HepG2 (cell line): ENCODE results near the gene ADAMTS4. TPM values are rescaled to one million over a fixed set of nuclear protein-coding genes. Genes with fewer than 3 reads are reported as not detected.

Experiments used
- AKAP8 ChIP-seq: sonication (generic); formaldehyde crosslinking; IDR thresholded peaks from 2 replicates; pipeline ENCODE4 v1.5.1; 2020; ENCODE audit warnings: mild to moderate bottlenecking, missing genetic modification reagents
- EEA1 ChIP-seq: sonication (generic); formaldehyde crosslinking; IDR thresholded peaks from 2 replicates; pipeline ENCODE4 v1.5.1; 2020; ENCODE audit warnings: mild to moderate bottlenecking, missing genetic modification reagents, borderline replicate concordance
- FOXM1 ChIP-seq: sonication (generic); formaldehyde crosslinking; IDR thresholded peaks from 2 replicates; pipeline ENCODE4 v1.5.0; 2020; ENCODE audit warnings: missing genetic modification reagents
- FOXO1 ChIP-seq: sonication (generic); formaldehyde crosslinking; IDR thresholded peaks from 2 replicates; pipeline ENCODE4 v1.4.0; 2020; ENCODE audit warnings: missing genetic modification reagents
- HMG20B ChIP-seq: conservative IDR thresholded peaks from 2 replicates; pipeline ENCODE4 v1.6.1; 2016; ENCODE audit warnings: missing genetic modification reagents, missing compliant biosample characterization
- HNRNPUL1 ChIP-seq: fragments of 200-400 bp; formaldehyde crosslinking; IDR thresholded peaks from 2 replicates; pipeline ENCODE4 v1.6.1; 2017; ENCODE audit warnings: low read depth, mild to moderate bottlenecking, low read length, moderate library complexity
- HOXA7 ChIP-seq: sonication (generic); formaldehyde crosslinking; IDR thresholded peaks from 2 replicates; pipeline ENCODE4 v1.8.1; 2022; ENCODE audit warnings: mild to moderate bottlenecking, missing genetic modification reagents, moderate library complexity
- KLF11 ChIP-seq: IDR thresholded peaks from 2 replicates; pipeline ENCODE4 v1.6.1; 2016; ENCODE audit warnings: missing compliant biosample characterization
- KMT2A ChIP-seq: sonication (generic); formaldehyde crosslinking; IDR thresholded peaks from 2 replicates; pipeline ENCODE4 v1.4.0; 2020; ENCODE audit warnings: missing genetic modification reagents
- NAIF1 ChIP-seq: sonication (generic); formaldehyde crosslinking; IDR thresholded peaks from 2 replicates; pipeline ENCODE4 v1.5.0; 2020; ENCODE audit warnings: mild to moderate bottlenecking, missing genetic modification reagents, borderline replicate concordance
- REL ChIP-seq: sonication (generic); formaldehyde crosslinking; conservative IDR thresholded peaks from 2 replicates; pipeline ENCODE4 v1.8.0; 2022; ENCODE audit warnings: mild to moderate bottlenecking, missing genetic modification reagents, moderate library complexity
- SMARCC2 ChIP-seq: fragments of 450-650 bp; IDR thresholded peaks from 2 replicates; pipeline ENCODE4 v1.6.1; 2017; ENCODE audit warnings: antibody characterized with exemption, mild to moderate bottlenecking
- SP5 ChIP-seq: IDR thresholded peaks from 2 replicates; pipeline ENCODE4 v1.6.1; 2016; ENCODE audit warnings: low read depth, borderline replicate concordance
- YEATS2 ChIP-seq: sonication (generic); formaldehyde crosslinking; IDR thresholded peaks from 2 replicates; pipeline ENCODE4 v1.4.0; 2020; ENCODE audit warnings: missing genetic modification reagents, borderline replicate concordance
- ZFAT ChIP-seq: sonication (generic); formaldehyde crosslinking; conservative IDR thresholded peaks from 2 replicates; pipeline ENCODE4 v1.8.1; 2023; ENCODE audit warnings: missing genetic modification reagents, inconsistent platforms
- ZFP41 ChIP-seq: sonication (generic); formaldehyde crosslinking; IDR thresholded peaks from 2 replicates; pipeline ENCODE4 v1.4.0; 2020; ENCODE audit warnings: mild to moderate bottlenecking, missing genetic modification reagents, borderline replicate concordance
- ZNF143 ChIP-seq: sonication (generic); formaldehyde crosslinking; IDR thresholded peaks from 2 replicates; pipeline ENCODE4 v1.4.0; 2020; ENCODE audit warnings: missing genetic modification reagents
- ZNF282 ChIP-seq: fragments of 450-650 bp; IDR thresholded peaks from 2 replicates; pipeline ENCODE4 v1.6.1; 2018; ENCODE audit not compliant: partially characterized antibody
- ZNF296 ChIP-seq: sonication (generic); formaldehyde crosslinking; conservative IDR thresholded peaks from 2 replicates; pipeline ENCODE4 v1.5.0; 2020; ENCODE audit warnings: mild to moderate bottlenecking, missing genetic modification reagents
- ZNF552 ChIP-seq: sonication (generic); formaldehyde crosslinking; IDR thresholded peaks from 2 replicates; pipeline ENCODE4 v1.9.0; 2022; ENCODE audit warnings: missing genetic modification reagents, mild to moderate bottlenecking, borderline replicate concordance
- ZNF776 ChIP-seq: sonication (generic); formaldehyde crosslinking; IDR thresholded peaks from 2 replicates; pipeline ENCODE4 v1.4.0; 2020; ENCODE audit warnings: mild to moderate bottlenecking, missing genetic modification reagents
- polyA plus RNA-seq, 8 experiments: library from polyadenylated mRNA; depleted of rRNA in 3 of 8; stranded (reverse) in 7 of 8; unstranded in 1 of 8; fragments of >200 nt; fragmentation: Illumina TruSeq in 4 of 8; extraction: Trizol in 4 of 8; gene quantifications; 2 replicates each; pipeline versions ENCODE4 v1.2.1 to v1.2.3, GENCODE V29; 2011 to 2016; ENCODE audit warnings: low read depth in 4 of 8, missing spikeins in 1 of 8, mixed read lengths in 1 of 8; ENCODE audit not compliant: insufficient read depth in 1 of 8
- total RNA-seq, 5 experiments: library from RNA; depleted of rRNA; stranded (reverse); fragments of >200 nt; fragmentation: Illumina TruSeq; extraction: Trizol; gene quantifications; 2 replicates each; pipeline ENCODE4 v1.2.3, GENCODE V29; 2016; ENCODE audit warnings: low read depth in 1 of 5
- TF ChIP-seq, protein P1 (sequence below): sonication (generic); formaldehyde crosslinking; IDR thresholded peaks from 2 replicates; pipeline ENCODE4 v1.4.0; 2020; ENCODE audit warnings: missing genetic modification reagents, mild to moderate bottlenecking, borderline replicate concordance
- TF ChIP-seq, protein P2 (sequence below): sonication (generic); formaldehyde crosslinking; IDR thresholded peaks from 2 replicates; pipeline ENCODE4 v1.4.0; 2020; ENCODE audit warnings: missing genetic modification reagents
- TF ChIP-seq, protein P3 (sequence below): sonication (generic); formaldehyde crosslinking; IDR thresholded peaks from 2 replicates; pipeline ENCODE4 v1.4.0; 2020; ENCODE audit warnings: missing genetic modification reagents
- TF ChIP-seq, protein P4 (sequence below): sonication (generic); formaldehyde crosslinking; IDR thresholded peaks from 2 replicates; pipeline ENCODE4 v1.5.0; 2020; ENCODE audit warnings: missing genetic modification reagents

ADAMTS4 gene
- total and polyA plus RNA-seq, 2 of the 13 experiments (the other 11 are each of a cell fraction or from before 2014, with no cell fraction given) = 0.51 to 1.7 TPM

DNA sequence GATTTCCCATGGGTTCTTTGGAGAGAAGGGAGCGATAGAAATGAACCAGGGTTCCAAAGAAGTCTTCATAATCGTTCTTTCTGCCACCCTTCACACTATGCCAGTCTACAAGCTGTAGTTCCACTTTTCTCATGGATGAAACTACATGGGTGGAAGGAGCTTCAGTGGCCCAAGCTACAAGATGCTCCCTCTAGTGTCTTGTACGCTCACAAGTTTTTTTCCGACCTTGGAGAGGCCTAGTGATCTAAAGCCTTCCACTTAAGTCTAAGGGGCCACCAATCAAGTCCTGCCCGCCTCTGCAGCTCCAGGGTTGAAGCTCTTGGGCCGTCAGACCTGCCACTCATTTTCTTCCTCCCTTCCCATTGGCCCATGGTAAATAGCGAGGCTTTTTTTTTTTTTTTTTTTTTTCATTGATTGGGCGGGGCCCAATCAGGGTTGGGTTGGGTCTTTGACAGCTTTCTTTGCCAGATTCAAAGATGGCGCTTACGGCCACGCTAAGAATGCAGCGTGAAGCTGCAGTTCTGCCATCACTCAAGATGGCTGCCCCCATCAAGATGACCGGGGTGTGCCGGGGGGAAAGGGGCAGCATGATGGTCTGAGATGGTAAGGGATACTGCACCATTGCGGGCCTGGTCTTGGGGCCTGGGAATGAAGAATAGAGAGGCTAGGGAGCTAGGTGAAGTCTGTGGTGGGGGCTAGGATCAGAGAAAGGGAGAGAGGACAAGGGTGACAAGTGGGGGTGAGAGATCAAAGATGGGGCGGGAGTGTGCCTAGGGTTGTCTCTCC is 26.9 kb upstream of the ADAMTS4 start, which contains the start of gene TOMM40L (continued):
- TF ChIP-seq, protein P1, sequence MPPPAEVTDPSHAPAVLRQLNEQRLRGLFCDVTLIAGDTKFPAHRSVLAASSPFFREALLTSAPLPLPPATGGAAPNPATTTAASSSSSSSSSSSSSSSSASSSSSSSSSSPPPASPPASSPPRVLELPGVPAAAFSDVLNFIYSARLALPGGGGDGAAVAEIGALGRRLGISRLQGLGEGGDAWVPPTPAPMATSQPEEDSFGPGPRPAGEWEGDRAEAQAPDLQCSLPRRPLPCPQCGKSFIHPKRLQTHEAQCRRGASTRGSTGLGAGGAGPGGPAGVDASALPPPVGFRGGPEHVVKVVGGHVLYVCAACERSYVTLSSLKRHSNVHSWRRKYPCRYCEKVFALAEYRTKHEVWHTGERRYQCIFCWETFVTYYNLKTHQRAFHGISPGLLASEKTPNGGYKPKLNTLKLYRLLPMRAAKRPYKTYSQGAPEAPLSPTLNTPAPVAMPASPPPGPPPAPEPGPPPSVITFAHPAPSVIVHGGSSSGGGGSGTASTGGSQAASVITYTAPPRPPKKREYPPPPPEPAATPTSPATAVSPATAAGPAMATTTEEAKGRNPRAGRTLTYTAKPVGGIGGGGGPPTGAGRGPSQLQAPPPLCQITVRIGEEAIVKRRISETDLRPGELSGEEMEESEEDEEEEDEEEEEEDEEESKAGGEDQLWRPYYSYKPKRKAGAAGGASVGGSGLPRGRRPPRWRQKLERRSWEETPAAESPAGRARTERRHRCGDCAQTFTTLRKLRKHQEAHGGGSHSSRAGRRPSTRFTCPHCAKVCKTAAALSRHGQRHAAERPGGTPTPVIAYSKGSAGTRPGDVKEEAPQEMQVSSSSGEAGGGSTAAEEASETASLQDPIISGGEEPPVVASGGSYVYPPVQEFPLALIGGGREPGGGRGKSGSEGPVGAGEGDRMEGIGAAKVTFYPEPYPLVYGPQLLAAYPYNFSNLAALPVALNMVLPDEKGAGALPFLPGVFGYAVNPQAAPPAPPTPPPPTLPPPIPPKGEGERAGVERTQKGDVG = no peak
- TF ChIP-seq HMG20B (no peak), SP5 (CRISPR knock-in tag) (no peak), YEATS2 (no peak), AKAP8 (no peak), FOXO1 (CRISPR knock-in tag) (no peak), ZFAT (CRISPR knock-in tag) (no peak), FOXM1 (CRISPR knock-in tag) (no peak), HNRNPUL1 (no peak), ZNF552 (CRISPR knock-in tag) (no peak), ZNF143 (CRISPR knock-in tag) (no peak), NAIF1 (CRISPR knock-in tag) (no peak), SMARCC2 (no peak), ZNF776 (CRISPR knock-in tag) (no peak), REL (CRISPR knock-in tag) (no peak), KMT2A (CRISPR knock-in tag) (no peak), EEA1 (no peak), ZNF296 (no peak), HOXA7 (no peak), ZFP41 (no peak), ZNF282 (no peak), KLF11 (no peak)
- TF ChIP-seq, protein P2, sequence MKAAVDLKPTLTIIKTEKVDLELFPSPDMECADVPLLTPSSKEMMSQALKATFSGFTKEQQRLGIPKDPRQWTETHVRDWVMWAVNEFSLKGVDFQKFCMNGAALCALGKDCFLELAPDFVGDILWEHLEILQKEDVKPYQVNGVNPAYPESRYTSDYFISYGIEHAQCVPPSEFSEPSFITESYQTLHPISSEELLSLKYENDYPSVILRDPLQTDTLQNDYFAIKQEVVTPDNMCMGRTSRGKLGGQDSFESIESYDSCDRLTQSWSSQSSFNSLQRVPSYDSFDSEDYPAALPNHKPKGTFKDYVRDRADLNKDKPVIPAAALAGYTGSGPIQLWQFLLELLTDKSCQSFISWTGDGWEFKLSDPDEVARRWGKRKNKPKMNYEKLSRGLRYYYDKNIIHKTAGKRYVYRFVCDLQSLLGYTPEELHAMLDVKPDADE = no peak
- TF ChIP-seq, protein P3, sequence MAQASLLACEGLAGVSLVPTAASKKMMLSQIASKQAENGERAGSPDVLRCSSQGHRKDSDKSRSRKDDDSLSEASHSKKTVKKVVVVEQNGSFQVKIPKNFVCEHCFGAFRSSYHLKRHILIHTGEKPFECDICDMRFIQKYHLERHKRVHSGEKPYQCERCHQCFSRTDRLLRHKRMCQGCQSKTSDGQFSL (CRISPR knock-in tag) = no peak
- TF ChIP-seq, protein P4, sequence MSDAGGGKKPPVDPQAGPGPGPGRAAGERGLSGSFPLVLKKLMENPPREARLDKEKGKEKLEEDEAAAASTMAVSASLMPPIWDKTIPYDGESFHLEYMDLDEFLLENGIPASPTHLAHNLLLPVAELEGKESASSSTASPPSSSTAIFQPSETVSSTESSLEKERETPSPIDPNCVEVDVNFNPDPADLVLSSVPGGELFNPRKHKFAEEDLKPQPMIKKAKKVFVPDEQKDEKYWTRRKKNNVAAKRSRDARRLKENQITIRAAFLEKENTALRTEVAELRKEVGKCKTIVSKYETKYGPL (CRISPR knock-in tag) = no peak
